H1 (cell line): ENCODE results near the gene PPCDC. TPM values are rescaled to one million over a fixed set of nuclear protein-coding genes. Genes with fewer than 3 reads are reported as not detected.

Source experiments
- CTCF ChIA-PET: fragments of 300-600 bp; sonication (Branson Sonifier 250); formaldehyde crosslinking; loops from one replicate; lab custom pipeline; 2021; ENCODE audit not compliant: partially characterized antibody; lab: Charles Lee
- POLR2A ChIA-PET: fragments of 300-600 bp; sonication (Branson Sonifier 250); formaldehyde crosslinking; loops from one replicate; lab custom pipeline; 2021; ENCODE audit warnings: inconsistent platforms; ENCODE audit not compliant: partially characterized antibody; lab: Charles Lee
- DNase-seq, 2 experiments: peaks; one replicate each; pipeline versions ENCODE4 v3.0.0 to v3.0.0-alpha.2; 2010 to 2022; ENCODE audit warnings: low spot score in 2 of 2, low read depth in 1 of 2, mixed read lengths in 1 of 2
- FAIRE-seq: peaks from 2 replicates; lab custom pipeline; 2011; peaks lifted over from hg19 to GRCh38; lab: Jason Lieb, UNC
- H2AFZ ChIP-seq: 2 replicates; pipeline ENCODE4 v1.8.1; 2012; ENCODE audit warnings: low read length, inconsistent platforms
- H2AK5ac ChIP-seq: 2 replicates; pipeline ENCODE4 v1.6.1; 2013; ENCODE audit warnings: low read depth, low read length
- H2BK120ac ChIP-seq: replicated peaks from 2 replicates; pipeline ENCODE3; 2013; ENCODE audit warnings: low read depth, low read length, inconsistent platforms
- H2BK12ac ChIP-seq: 2 replicates; pipeline ENCODE4 v1.6.1; 2013; ENCODE audit warnings: low read depth, low read length
- H2BK15ac ChIP-seq: 2 replicates; pipeline ENCODE4 v1.6.1; 2013; ENCODE audit warnings: low read length
- H2BK20ac ChIP-seq: 2 replicates; pipeline ENCODE4 v1.6.1; 2013; ENCODE audit warnings: low read length
- H2BK5ac ChIP-seq: 2 replicates; pipeline ENCODE4 v1.6.1; 2013; ENCODE audit warnings: low read depth, low read length
- H3K14ac ChIP-seq: 2 replicates; pipeline ENCODE4 v1.6.1; 2013; ENCODE audit warnings: inconsistent platforms; ENCODE audit not compliant: insufficient read length
- H3K18ac ChIP-seq: 2 replicates; pipeline ENCODE4 v1.6.1; 2013; ENCODE audit warnings: low read length; ENCODE audit errors: extremely low read depth
- H3K23ac ChIP-seq: 2 replicates; pipeline ENCODE4 v1.6.1; 2013; ENCODE audit warnings: inconsistent platforms; ENCODE audit not compliant: insufficient read length
- H3K23me2 ChIP-seq: 2 replicates; pipeline ENCODE4 v1.6.1; 2013; ENCODE audit warnings: low read depth, low read length
- H3K27ac ChIP-seq: 2 replicates; pipeline ENCODE4 v1.6.1; 2011; ENCODE audit warnings: low read depth, low read length, inconsistent platforms
- H3K27me3 ChIP-seq, 4 experiments: replicated peaks in 1 of 4; 1 replicate in 1 of 4; 2 replicates in 3 of 4; pipeline versions ENCODE4 v1.6.1 to v1.8.1; 2011 to 2013; ENCODE audit warnings: low read length in 3 of 4, mild to moderate bottlenecking in 3 of 4, inconsistent platforms in 2 of 4, mixed read lengths in 2 of 4, moderate library complexity in 1 of 4; ENCODE audit not compliant: control insufficient read depth in 3 of 4, insufficient read depth in 3 of 4; ENCODE audit errors: extremely low read depth in 1 of 4
- H3K36me3 ChIP-seq, 4 experiments: 2 replicates each; pipeline versions ENCODE4 v1.6.1 to v1.8.1; 2011 to 2013; ENCODE audit warnings: mild to moderate bottlenecking in 4 of 4, low read length in 3 of 4, moderate library complexity in 2 of 4, control low read depth in 1 of 4, inconsistent platforms in 1 of 4; ENCODE audit not compliant: insufficient read depth in 4 of 4, control insufficient read depth in 2 of 4
- H3K4ac ChIP-seq: replicated peaks from 2 replicates; pipeline ENCODE3; 2013; ENCODE audit warnings: low read length, low read depth, mixed read lengths, inconsistent platforms; ENCODE audit not compliant: insufficient read length
- H3K4me1 ChIP-seq, 4 experiments: replicated peaks in 1 of 4; 1 replicate in 1 of 4; 2 replicates in 3 of 4; pipeline versions ENCODE4 v1.6.1 to v1.8.1; 2011 to 2013; ENCODE audit warnings: low read length in 3 of 4, inconsistent platforms in 2 of 4, mixed read lengths in 1 of 4; ENCODE audit not compliant: insufficient read depth in 4 of 4, control insufficient read depth in 3 of 4
- H3K4me2 ChIP-seq, 2 experiments: 2 replicates each; pipeline versions ENCODE4 v1.6.1 to v1.8.1; 2011 to 2013; ENCODE audit warnings: low read depth in 2 of 2, low read length in 2 of 2, control low read depth in 1 of 2, inconsistent platforms in 1 of 2, mild to moderate bottlenecking in 1 of 2; ENCODE audit not compliant: insufficient read depth in 1 of 2
- H3K4me3 ChIP-seq, 4 experiments: fragments of 200-600, 300-600 bp in 1 of 4; sonication (generic), shearing (Covaris generic), sonication (Bioruptor Twin) in 1 of 4; 2 replicates each; pipeline versions ENCODE4 v1.5.1 to v1.8.1; 2011 to 2016; ENCODE audit warnings: low read length in 4 of 4, low read depth in 3 of 4, control low read depth in 2 of 4, inconsistent platforms in 2 of 4, mild to moderate bottlenecking in 2 of 4, mixed read lengths in 1 of 4, moderate library complexity in 1 of 4; ENCODE audit not compliant: insufficient read depth in 2 of 4; ENCODE audit errors: extremely low read depth in 1 of 4
- H3K56ac ChIP-seq: replicated peaks from 2 replicates; pipeline ENCODE3; 2013; ENCODE audit warnings: low read depth, mild to moderate bottlenecking, mixed read lengths, low read length, inconsistent platforms; ENCODE audit not compliant: insufficient read length
- H3K79me1 ChIP-seq: 2 replicates; pipeline ENCODE4 v1.6.1; 2013; ENCODE audit warnings: low read depth, low read length, control low read depth
- H3K79me2 ChIP-seq, 2 experiments: 2 replicates each; pipeline versions ENCODE4 v1.6.1 to v1.8.1; 2012 to 2013; ENCODE audit warnings: low read length in 2 of 2, mild to moderate bottlenecking in 2 of 2, inconsistent platforms in 1 of 2; ENCODE audit not compliant: insufficient read depth in 2 of 2, control insufficient read depth in 1 of 2
- H3K9ac ChIP-seq, 4 experiments: replicated peaks in 1 of 4; 1 replicate in 1 of 4; 2 replicates in 3 of 4; pipeline versions ENCODE4 v1.6.1 to v1.8.1; 2011 to 2013; ENCODE audit warnings: low read depth in 3 of 4, low read length in 3 of 4, control low read depth in 2 of 4, mild to moderate bottlenecking in 2 of 4, moderate library complexity in 2 of 4, inconsistent platforms in 1 of 4; ENCODE audit errors: extremely low read depth in 1 of 4
- H3K9me3 ChIP-seq, 2 experiments: 2 replicates each; pipeline versions ENCODE4 v1.6.1 to v1.8.1; 2012 to 2013; ENCODE audit warnings: mild to moderate bottlenecking in 2 of 2, moderate library complexity in 2 of 2, control low read depth in 1 of 2, inconsistent platforms in 1 of 2, low read depth in 1 of 2, low read length in 1 of 2, mixed read lengths in 1 of 2; ENCODE audit not compliant: insufficient read depth in 2 of 2
- H4K20me1 ChIP-seq, 2 experiments: replicated peaks in 1 of 2; 2 replicates each; pipeline versions ENCODE3 to v1.8.1; 2011 to 2013; ENCODE audit warnings: inconsistent platforms in 2 of 2, low read length in 2 of 2, mild to moderate bottlenecking in 1 of 2; ENCODE audit not compliant: insufficient read depth in 2 of 2, control insufficient read depth in 1 of 2
- H4K5ac ChIP-seq: 2 replicates; pipeline ENCODE4 v1.6.1; 2013; ENCODE audit warnings: low read length, low read depth, mixed read lengths, inconsistent platforms; ENCODE audit not compliant: insufficient read length
- H4K8ac ChIP-seq: 2 replicates; pipeline ENCODE4 v1.8.0; 2013; ENCODE audit warnings: mild to moderate bottlenecking, moderate library complexity, low read length, inconsistent platforms; ENCODE audit not compliant: insufficient read depth; ENCODE audit errors: extremely low read depth
- H4K91ac ChIP-seq: replicated peaks from 2 replicates; pipeline ENCODE3; 2013; ENCODE audit warnings: low read length, mixed read lengths, inconsistent platforms; ENCODE audit not compliant: insufficient read length
- CBX5 ChIP-seq: fragments of 300-800, 300-1000 bp; sonication (generic); IDR thresholded peaks from 2 replicates; pipeline ENCODE4 v1.7.1; 2016; ENCODE audit warnings: antibody characterized with exemption, low read length, low read depth
- FOSL1 ChIP-seq: IDR thresholded peaks from 2 replicates; pipeline ENCODE4 v1.6.1; 2011; ENCODE audit warnings: mild to moderate bottlenecking, low read depth, low read length, moderate library complexity; ENCODE audit not compliant: insufficient read depth
- KDM1A ChIP-seq: fragments of 200-600, 300-600 bp; sonication (generic); IDR thresholded peaks from 2 replicates; pipeline ENCODE4 v1.7.1; 2016; ENCODE audit warnings: mild to moderate bottlenecking, low read length, borderline replicate concordance
- KDM4A ChIP-seq: IDR thresholded peaks from one replicate; pipeline ENCODE4 v1.7.1; 2012; ENCODE audit warnings: low read depth, mild to moderate bottlenecking, moderate library complexity, low read length, inconsistent platforms; ENCODE audit not compliant: severe bottlenecking
- RNF2 ChIP-seq: fragments of 200-900, 300-1000 bp; sonication (generic); IDR thresholded peaks from 2 replicates; pipeline ENCODE4 v1.7.1; 2016; ENCODE audit warnings: borderline replicate concordance, low read depth, mild to moderate bottlenecking, antibody characterized with exemption, low read length; ENCODE audit not compliant: poor library complexity, severe bottlenecking; ENCODE audit errors: missing control alignments
- RXRA ChIP-seq: IDR thresholded peaks from 2 replicates; pipeline ENCODE4 v1.6.1; 2011; ENCODE audit warnings: low read depth, mild to moderate bottlenecking, low read length, moderate library complexity; ENCODE audit not compliant: insufficient read depth
- TAF1 ChIP-seq: IDR thresholded peaks from 2 replicates; pipeline ENCODE4 v1.6.1; 2011; ENCODE audit warnings: mild to moderate bottlenecking, low read depth, low read length
- WGBS, 2 experiments: shearing (Covaris generic) in 1 of 2; methylation state at CpG; one replicate each; pipeline versions ENCODE4 v1.1.6 to v1.1.7; 2013 to 2015; ENCODE audit warnings: low lambda C conversion rate in 2 of 2, mixed read lengths in 2 of 2, inconsistent platforms in 1 of 2, low coverage in 1 of 2, missing lambda C conversion rate in 1 of 2; ENCODE audit not compliant: insufficient replicate concordance in 2 of 2, insufficient coverage in 1 of 2, insufficient read length in 1 of 2; ENCODE audit errors: extremely low coverage in 1 of 2, missing lambda C conversion rate in 1 of 2; 5-methylcytosine and 5-hydroxymethylcytosine counted together
- polyA plus RNA-seq, 7 experiments: library from polyadenylated mRNA; depleted of rRNA in 3 of 7; stranded (reverse) in 5 of 7; unstranded in 2 of 7; fragments of >200 nt in 5 of 7; fragments of 200-250 nt in 2 of 7; gene quantifications; 1 replicate in 5 of 7; 2 replicates in 1 of 7; 4 replicates in 1 of 7; pipeline versions ENCODE4 v1.2.1 to v1.2.3, GENCODE V29; 2011 to 2013; ENCODE audit warnings: missing spikeins in 2 of 7, mixed read lengths in 2 of 7
- total RNA-seq: library from RNA; stranded (reverse); fragmentation: NEBNext Ultra II Directional; extraction: Animal tissue kit (Norgen Biotek cat#: 25700); gene quantifications from 2 replicates; pipeline ENCODE4 v1.2.1, GENCODE V29; 2021
- TF ChIP-seq, protein P1 (sequence below): IDR thresholded peaks from 2 replicates; pipeline ENCODE4 v1.6.1; 2011; ENCODE audit warnings: low read depth, mild to moderate bottlenecking, low read length; ENCODE audit not compliant: insufficient read depth

The PPCDC gene
- total and polyA plus RNA-seq, 2 of the 8 experiments (the other 6 are each of a cell fraction or from before 2014, with no cell fraction given) = 11.3 to 29.7 TPM

DNA sequence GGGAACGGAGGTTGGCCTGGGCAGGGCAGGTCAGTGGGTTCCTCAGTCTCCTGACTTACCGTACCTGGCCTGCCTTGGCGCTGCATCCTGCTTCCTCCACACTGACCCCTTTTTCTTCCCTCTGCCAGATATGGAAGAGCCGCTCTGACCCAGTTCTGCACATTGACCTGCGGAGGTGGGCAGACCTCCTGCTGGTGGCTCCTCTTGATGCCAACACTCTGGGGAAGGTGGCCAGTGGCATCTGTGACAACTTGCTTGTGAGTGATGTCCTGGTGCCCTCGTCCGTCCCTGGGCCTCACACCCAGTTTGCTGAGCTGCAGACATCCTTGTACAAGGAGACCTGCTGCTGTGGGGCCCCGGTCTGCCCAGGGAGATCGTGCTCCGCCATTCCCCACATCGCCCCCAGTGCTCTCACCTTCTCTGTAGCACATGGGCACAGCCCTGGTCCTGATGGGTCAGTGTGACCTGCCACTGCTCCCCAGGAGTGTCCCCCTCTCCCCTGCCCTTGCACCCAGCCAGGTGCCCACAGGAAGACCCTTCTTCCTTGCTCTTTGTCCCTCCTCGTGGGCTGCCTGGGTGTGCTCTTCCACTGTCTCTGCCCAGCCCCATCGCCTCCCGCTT lies 21.0 kb downstream of the PPCDC start:
- H3K4me1 ChIP-seq = peaks cover 0 to 12% (median 8%) of the 10 kb centered on the region in 4 experiments; a peak in 5 of 7 replicates
- H3K27ac ChIP-seq = no peak overlapping the region
- H4K8ac ChIP-seq = no peak overlapping the region
- no peak overlapping the region for H3K4me2 ChIP-seq
- H3K9me3 ChIP-seq = no peaks in the 10 kb centered on the region
- no peak overlapping the region for H3K23ac ChIP-seq
- no peak overlapping the region for H2BK120ac ChIP-seq
- H4K20me1 ChIP-seq = peaks cover 4 to 8% of the 10 kb centered on the region in 2 experiments
- no peak overlapping the region for H4K5ac ChIP-seq
- no peak overlapping the region for H2BK12ac ChIP-seq
- no peak overlapping the region for H2BK20ac ChIP-seq
- H3K4me3 ChIP-seq = no peak overlapping the region
- H2BK5ac ChIP-seq = no peak overlapping the region
- no peak overlapping the region for H4K91ac ChIP-seq
- no peaks in the 10 kb centered on the region for H3K23me2 ChIP-seq
- no peaks in the 10 kb centered on the region; a peak in 1 of 8 replicates for H3K36me3 ChIP-seq
- no peak overlapping the region for H3K18ac ChIP-seq
- H3K56ac ChIP-seq = no peak overlapping the region
- no peak overlapping the region for H3K4ac ChIP-seq
- no peaks in the 10 kb centered on the region; the same call in 1 of the 2 replicates for H3K79me1 ChIP-seq
- TF ChIP-seq, protein P1, sequence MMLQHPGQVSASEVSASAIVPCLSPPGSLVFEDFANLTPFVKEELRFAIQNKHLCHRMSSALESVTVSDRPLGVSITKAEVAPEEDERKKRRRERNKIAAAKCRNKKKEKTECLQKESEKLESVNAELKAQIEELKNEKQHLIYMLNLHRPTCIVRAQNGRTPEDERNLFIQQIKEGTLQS = no peak
- TF ChIP-seq TAF1 (no peak), RNF2 (no peak), CBX5 (no peak), FOSL1 (no peak), RXRA (no peak), KDM1A (no peak), KDM4A (no peak)
- TF ChIP-seq, all 59 proteins: peak for 0
- Histone ChIP-seq H2AK5ac (no peak overlapping the region), H3K14ac (no peak overlapping the region), H2BK15ac (no peak overlapping the region), H3K79me2 (0 out of 4 replicates have a peak, but pooled peaks cover 0 to under 1% of the 10 kb centered on the region in 2 experiments), H3K27me3 (no peaks in the 10 kb centered on the region), H3K9ac (no peak overlapping the region), H2AFZ (no peak overlapping the region)
- CTCF ChIA-PET = interaction anchor here (0.6 to 4.8 kb wide), 15 partner anchors 8 to 360 kb away, joined by 3 to 46 read pairs (median 7); partner anchors contain the start of gene C15orf39
- 95% methylated on average over 8 of the region's 14 CpGs; no CpG with 5 or more reads in 1 of the 2 experiments for WGBS, 2 experiments
- POLR2A ChIA-PET = interaction anchor here (0.7 to 2.1 kb wide), 5 partner anchors 8 to 202 kb away, joined by 3 to 9 read pairs (median 3); no protein-coding TSS in a partner anchor
- FAIRE-seq (no peak), DNase-seq (no peak)
